HG03575 (cell line): ENCODE results near the gene SLC5A7.

ENCODE experiments used
- ATAC-seq: cut with Tn5 transposase; IDR thresholded peaks from one replicate; pipeline ENCODE4 v1.9.1; 2021; ENCODE audit not compliant: unreplicated experiment, insufficient number of reproducible peaks, low FRiP score; ENCODE audit errors: extremely low read depth

SLC5A7 gene

DNA sequence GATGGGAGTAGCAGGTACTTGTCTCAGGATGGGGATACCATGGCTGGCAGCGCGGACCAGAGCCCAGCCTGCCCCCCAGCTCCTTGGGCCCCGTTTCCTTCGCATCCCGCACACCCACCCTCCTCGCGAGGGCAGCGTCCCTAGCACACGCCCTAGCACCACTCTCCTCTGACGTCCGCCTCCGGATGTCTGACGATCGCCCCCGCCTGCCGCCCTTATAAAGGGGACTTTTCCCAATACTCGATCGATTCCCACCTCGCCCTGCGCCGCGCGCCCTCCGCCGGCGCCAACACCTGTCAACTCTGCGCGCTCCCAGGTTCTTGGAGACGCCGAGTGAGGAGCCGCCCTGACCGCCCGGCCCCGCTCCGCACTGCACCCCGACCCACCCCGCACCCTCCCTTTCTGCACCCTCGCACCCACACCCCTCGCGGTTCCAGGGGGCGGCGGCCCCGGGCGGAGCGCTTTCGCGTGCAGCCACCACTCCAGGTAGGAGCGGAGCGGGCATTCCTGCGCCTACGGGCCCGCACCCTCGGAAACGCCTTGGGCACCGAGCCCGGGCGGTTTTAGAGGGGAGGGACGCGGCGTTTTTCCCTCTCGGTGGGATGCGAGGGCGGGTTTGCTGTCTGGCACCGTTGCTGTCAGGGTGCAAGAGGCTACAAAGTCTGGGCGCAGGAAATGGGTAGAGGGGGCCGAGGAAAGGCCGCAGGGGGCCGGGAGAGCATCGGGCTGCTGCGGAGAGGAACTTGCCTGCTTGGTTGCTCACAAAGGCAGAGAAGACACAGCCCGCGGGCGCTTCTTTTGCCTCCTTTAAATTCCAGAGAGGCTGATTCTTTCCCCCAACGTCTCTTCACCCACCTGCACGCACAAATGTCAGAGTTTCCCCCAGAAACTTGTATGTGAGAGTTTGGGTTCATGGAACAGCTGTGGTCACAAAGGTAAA is at the start of gene SLC5A7:
Gene SLC5A7 (plus strand): TSS at position 247 of the 940 bp plus-strand sequence. CDS start 1,632 bp downstream, outside the sequence.
- ATAC-seq, result no peak

DNA sequence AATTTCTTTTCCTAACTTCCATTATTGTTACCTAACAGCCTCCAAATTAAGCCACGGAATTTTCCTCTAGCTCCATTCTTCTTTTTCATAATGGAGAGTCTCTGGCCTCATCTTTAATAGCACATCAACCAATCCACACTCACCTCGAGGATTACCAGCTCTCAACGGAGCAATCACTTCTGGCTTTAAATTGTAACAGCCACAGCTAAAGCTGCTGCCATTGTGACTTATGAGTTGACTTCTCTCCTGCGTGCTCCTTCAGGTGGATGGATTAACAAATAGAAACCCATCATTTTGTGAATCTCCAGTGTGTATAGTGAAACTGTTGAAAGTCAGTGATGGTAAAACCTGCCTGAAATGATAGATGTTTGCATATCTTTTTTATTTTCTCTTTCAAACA is 24.9 kb upstream of the SLC5A7 start:
- no peak for ATAC-seq

DNA sequence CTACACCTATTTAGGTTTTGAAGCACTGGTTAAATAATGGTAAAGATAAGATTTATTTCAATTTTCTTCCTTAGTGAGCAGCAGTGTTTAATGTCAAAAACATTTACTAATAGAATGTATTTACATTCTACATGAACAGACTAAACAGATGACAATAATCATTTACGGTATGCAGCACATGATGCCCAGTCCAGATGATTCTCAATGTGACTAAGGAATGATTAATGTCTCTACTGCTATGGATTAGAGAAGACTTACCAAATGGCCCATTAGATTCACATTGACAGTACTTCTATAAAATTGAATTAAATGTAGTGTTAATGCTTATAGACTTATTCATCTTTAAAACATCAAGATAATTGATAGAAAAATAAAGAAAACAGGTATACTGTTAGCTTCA is 22.1 kb upstream of the SLC5A7 start:
- ATAC-seq, result no peak

DNA sequence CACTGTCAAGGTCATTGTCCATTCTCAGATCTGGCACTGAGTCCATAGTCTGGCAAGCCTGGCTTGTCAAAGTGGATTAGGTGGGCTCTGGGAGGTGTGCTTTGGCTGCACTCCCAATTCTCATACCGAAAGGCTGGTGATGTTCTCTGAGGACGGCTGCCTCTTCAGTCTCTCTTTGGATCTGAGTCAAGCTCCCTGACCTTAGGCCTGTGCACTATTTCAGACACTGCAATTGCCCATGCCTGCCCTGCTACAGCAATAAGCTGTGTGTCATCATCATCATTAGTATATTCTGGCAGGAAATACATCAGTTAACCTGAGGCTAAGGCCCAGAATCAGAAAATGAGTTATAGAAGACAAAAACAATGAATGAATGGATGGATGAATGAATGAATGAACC is 1.6 kb upstream of the SLC5A7 start:
- ATAC-seq, result no peak

DNA sequence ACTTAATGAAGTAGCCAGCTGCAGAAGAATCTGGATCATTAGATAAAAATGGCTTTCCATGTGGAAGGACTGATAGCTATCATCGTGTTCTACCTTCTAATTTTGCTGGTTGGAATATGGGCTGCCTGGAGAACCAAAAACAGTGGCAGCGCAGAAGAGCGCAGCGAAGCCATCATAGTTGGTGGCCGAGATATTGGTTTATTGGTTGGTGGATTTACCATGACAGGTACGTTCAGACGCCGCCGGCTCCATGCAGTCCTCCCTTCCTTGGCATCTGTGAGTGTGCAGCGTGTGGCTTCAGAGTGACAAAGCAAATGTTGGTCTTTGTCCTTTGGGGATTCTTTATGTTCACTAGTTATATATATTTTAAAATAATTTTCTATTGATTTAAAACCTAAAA is 1.8 kb downstream of the SLC5A7 start:
- no peak for ATAC-seq

DNA sequence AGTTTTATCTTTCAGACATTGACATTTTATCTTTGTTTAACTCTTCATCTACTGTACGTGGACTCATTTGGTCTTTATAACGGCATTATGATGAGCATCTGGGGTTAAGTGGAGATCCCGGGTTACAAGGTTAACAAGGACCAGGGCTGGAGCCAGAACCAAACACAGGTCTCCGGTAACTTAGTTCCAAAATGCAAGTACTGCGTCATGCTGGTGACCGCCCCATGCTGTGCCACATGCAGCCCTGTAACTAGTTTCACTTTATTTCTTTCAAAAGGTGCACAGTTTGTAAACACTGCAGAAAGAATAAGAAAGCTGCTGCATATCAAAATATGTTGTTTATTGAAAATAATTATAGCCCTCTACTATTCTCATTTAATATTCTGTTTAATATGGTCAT is 3.1 kb downstream of the SLC5A7 start:
- no peak for ATAC-seq

DNA sequence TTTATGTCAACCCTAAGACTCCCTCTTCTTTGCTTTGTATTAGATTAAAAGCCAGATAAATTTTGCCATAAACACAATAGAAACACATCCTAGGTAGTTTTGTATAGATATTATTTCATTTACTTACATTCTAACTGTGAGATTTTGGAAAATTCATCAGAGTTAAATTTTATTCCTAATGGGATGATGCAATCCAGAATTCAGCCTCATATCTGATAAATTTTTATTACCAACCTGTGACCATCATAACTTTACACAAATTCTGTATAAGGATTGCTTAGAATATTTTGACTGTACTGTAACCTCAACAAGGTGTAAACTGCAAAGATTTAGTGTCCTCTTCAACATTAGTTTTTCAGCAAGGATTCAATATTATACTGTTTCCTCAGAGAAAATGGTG is 4.4 kb downstream of the SLC5A7 start:
- no peak for ATAC-seq

DNA sequence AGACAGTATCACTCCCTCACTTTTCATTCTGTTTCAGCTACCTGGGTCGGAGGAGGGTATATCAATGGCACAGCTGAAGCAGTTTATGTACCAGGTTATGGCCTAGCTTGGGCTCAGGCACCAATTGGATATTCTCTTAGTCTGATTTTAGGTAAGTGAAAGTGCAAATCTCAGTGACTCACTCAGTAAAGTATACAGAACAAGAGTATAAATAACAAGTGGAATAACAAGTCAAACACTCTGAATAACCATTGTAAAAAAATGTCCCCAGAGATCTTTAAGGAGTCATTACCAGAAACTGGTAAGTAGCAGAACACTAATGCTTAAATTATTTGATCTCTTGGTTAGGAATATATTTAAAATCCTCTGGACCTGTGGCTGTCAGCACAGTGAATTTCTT is 5.7 kb downstream of the SLC5A7 start:
- no peak for ATAC-seq

DNA sequence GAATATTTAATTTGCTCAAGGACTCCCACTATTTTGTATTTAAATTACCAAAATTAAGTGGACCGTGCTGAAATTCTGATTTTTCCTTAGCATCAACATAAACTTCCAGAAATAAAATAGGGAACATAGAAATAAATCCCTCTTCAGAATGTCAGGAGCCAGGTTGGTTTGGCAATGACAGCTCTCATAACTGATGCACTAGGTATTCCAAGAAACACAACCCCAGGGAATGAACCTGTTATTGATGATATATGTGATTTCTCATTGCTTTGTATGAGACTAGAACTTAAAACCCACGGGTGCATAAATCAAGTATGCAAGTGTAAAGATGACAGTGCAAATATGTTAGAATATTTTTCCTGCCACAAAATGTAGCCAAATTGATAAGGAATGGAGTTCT is 12.8 kb downstream of the SLC5A7 start:
- ATAC-seq, result no peak

DNA sequence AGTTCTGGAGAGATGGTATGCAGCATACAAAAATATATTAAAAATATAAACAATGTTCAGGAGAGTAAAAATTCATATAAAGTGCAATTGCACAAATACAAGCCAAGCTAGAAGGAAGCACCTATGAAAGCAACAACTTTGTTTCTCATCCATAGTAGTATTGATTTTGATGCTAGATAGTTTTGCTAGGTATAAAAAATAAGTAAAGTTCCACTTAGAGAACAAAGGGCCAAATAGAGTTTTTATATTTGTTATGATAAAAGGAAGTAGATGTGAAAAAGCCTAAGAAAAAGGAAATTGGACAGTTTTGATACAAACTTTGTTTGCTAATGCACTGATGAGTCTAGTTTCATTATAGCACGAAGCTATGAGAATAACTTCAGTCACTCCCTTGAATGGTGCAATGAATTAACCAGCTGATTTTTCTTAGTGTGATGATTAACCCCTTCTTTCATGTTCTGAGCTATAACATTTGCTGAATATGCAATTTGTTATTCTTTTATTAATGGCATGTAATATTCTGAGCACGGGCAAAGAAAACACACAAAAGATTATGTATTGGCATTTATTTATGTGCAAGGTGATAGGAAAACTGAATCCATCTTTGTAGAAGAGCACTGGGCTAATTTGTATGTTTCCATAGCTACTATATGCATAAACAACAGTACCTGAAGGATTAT is 24.7 kb downstream of the SLC5A7 start:
- ATAC-seq, result no peak

DNA sequence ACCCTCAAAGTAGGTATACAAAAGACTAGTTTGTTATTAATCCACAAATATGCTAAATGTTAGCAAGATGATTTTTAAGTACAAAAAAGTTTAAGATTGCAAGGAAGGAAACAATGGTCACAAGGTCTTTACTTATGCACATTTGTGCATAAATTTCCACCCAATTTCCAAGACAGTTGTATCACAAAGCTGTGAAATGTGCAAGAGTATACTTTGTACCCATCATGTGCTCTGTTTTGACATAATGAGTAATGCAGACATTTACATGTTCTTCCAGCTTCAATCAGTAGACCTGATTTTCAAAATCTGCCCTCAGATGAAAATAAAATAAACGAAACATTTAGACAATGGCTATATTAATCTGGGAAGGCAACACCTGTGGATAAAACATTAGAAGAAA is 27.0 kb downstream of the SLC5A7 start:
- no peak for ATAC-seq

DNA sequence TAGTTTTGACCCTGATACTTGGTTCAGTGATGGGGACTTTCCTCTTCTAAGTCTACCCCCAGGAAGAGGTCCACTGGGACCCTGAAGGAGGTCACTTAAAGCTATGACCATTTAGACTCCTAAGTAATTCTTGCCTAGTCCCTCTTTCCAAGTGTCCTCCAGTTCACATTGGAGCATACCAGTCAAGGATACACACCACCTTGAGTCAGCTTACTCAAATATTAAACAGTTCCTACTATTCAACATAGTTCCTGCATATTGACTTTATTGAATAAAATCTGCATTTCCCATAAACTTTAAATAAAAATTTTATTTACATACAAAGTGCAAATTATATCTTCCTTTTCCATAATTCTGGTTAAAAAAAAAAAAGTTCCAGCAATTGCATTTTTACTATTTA is 36.3 kb downstream of the SLC5A7 start:
- no peak for ATAC-seq

DNA sequence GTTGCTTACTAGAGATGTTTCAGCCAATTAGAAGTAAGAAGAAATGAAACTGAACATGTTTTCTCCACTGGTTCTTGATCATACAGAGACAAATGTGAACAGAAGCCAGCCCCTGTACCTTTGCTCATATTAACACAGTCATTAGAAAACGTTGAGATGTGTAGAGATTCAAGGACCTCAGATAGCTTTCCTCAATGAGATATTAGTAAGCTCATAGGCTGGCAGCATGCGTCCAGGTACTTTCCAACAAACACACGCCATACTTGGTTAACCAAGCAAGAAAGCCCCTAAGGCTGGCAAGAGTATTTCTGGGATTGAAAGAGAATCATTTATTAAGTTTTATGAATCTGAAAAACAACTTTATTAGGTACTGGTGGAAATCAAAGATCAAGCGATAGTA is 37.5 kb downstream of the SLC5A7 start:
- ATAC-seq, result no peak

DNA sequence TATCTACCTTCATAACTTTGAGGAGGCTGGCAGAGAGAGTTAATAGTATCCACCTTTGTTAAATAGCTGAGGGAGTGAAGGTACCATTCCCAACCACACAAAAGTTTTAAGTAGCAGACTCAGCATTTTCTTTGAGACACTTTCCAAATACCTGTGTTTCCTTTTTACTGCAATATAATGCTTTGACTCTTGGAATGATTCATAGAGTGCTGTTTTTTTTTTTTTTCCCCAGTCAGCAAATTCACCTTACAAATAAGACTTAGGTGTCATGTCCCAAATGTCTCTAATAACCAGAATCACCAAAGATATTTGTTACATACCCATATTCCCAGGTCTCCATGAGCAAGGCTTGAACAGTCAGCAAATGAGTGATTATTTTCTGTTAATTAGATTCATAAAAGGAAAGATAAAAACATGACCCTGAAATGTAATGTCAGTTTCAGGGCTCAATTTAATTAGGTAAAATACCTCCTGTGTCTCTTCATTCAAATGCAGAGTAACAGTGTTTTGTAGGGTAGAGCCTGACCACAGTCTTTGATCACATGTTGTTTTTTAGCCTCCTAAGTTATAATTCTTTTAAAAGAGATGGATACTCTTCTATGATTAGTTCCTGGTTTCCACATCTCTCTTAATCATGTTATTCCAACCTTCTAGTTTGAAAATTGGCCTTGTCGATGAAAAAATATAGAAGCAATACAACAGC is 39.9 kb downstream of the SLC5A7 start:
- ATAC-seq, result no peak

DNA sequence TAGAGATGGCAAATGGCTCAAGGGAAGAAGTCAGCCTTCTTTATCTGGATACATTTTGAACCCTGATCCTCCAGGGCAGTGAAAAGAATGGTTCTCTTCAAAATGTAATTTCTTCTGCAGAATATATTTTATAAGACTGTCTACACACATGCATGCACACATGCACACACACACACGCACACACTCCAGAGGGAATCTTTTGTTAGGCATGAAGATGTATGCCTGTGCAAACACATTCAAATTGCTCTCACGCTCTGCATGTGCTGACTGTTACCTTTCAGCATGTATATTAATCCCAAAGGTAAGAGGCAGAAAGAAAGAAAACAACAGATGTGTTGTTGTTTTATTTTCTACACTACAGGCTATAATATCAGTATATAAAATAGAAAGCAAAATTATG is 43.2 kb downstream of the SLC5A7 start:
- no peak for ATAC-seq

DNA sequence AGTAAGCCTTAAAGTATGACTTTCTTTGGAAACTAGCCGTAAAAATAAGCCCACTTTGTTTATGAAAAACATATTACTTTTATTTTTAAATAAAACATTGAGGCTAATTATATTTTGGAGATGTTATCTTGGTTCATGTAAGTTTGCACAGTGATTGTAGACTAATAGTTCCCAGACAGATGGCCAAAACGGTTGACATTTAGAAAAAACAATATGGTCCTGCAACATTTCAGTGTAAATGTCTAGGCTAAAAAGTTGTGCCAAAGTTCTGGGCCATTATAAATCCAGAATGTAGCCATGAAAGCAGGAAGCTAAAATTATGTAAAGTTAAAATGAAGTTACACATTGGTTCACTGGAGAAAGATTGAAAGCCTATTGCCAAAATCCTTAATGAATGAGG is 43.6 kb downstream of the SLC5A7 start:
- ATAC-seq, result no peak

DNA sequence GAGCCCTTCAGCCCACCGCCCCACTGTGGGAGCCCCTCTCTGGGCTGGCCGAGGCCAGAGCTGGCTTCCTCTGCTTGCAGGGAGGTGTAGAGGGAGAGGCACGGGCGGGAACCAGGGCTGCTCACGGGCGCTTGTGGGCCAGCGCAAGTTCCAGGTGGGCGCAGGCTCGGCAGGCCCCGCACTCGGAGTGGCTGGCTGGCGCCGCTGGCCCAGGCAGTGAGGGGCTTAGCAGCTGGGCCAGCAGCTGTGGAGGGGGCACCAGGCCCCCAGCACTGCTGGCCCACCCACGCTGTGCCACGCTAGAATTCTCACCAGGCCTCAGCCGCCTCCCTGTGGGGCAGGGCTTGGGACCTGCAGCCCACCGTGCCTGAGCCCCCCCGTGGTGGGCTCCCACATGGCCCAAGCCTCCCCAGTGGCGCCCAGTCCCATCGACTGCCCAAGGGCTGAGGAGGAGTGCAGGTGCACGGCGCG is 45.2 kb downstream of the SLC5A7 start:
- ATAC-seq, result no peak

DNA sequence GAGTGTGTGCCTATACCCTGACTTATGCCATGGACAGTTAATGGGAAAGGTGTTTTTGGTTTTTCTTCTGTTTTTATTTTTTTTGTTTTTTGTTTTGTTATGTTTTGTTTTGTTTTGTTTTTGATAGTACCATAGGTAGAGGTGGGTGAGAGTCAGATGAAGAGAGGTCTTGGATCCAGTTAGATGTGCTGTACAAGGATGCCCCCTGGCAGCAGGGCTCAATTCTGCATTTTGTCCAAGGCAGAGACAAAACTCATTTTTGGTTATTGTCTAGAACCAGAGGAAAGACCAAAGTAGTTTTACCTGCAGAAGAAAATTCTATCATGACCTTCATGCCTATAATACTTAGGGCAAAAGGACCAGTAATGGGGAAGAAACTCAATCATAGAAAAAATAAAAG is 48.5 kb downstream of the SLC5A7 start:
- ATAC-seq, result no peak

DNA sequence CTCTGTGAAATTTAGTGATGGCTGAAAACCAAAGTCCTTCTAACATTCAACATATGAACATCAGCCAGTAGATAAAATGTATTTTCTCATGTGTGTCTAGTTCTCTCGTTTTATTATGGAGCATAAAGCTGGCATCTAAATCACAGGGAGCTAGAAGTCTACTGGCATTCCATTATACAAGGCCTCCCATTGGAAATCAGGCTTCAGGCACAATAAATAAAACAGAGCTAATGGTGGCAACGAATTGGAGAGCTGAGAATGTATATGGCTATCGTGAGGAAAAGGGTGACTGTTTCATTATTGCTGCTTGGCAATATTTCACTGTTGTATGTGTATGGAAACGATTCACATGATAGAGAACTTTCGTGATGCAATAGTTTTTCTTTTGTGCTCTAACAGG is 62.4 kb downstream of the SLC5A7 start:
- no peak for ATAC-seq
